Osteoblast (primary cell): ENCODE results near the gene TFIP11. TPM values are rescaled to one million over a fixed set of nuclear protein-coding genes. Genes with fewer than 3 reads are reported as not detected.

Experiments used
- DNase-seq: peaks from one replicate; pipeline ENCODE4 v3.0.0; 2011; ENCODE audit warnings: low spot score, mixed read lengths; ENCODE audit not compliant: insufficient read length; ENCODE audit errors: missing footprints
- H2AFZ ChIP-seq: 2 replicates; pipeline ENCODE4 v1.6.0; 2011; ENCODE audit warnings: mild to moderate bottlenecking, low read length
- H3K27ac ChIP-seq: 2 replicates; pipeline ENCODE4 v1.5.1; 2011; ENCODE audit warnings: mild to moderate bottlenecking, low read depth, low read length, moderate library complexity
- H3K27me3 ChIP-seq: 2 replicates; pipeline ENCODE4 v1.6.0; 2012; ENCODE audit warnings: mild to moderate bottlenecking, control low read depth, inconsistent platforms, low read length, moderate library complexity; ENCODE audit not compliant: insufficient read depth
- H3K36me3 ChIP-seq: 2 replicates; pipeline ENCODE4 v1.5.1; 2011; ENCODE audit warnings: mild to moderate bottlenecking, low read length, control low read depth, moderate library complexity; ENCODE audit not compliant: insufficient read depth
- H3K4me1 ChIP-seq: 2 replicates; pipeline ENCODE4 v1.5.1; 2011; ENCODE audit warnings: mild to moderate bottlenecking, low read length, control low read depth, moderate library complexity; ENCODE audit not compliant: insufficient read depth
- H3K4me2 ChIP-seq: 2 replicates; pipeline ENCODE4 v1.6.0; 2011; ENCODE audit warnings: mild to moderate bottlenecking, low read length; ENCODE audit not compliant: insufficient read depth
- H3K4me3 ChIP-seq: fragments of 200-600 bp; sonication (generic); 3 replicates; pipeline ENCODE4 v1.5.1; 2012; ENCODE audit warnings: mild to moderate bottlenecking, low read length, inconsistent platforms; ENCODE audit not compliant: insufficient read depth
- H3K79me2 ChIP-seq: 2 replicates; pipeline ENCODE4 v1.6.0; 2012; ENCODE audit warnings: mild to moderate bottlenecking, low read length, control low read depth, inconsistent platforms; ENCODE audit not compliant: insufficient read depth
- H3K9me3 ChIP-seq: 2 replicates; pipeline ENCODE4 v1.5.1; 2011; ENCODE audit warnings: low read depth, low read length, control low read depth
- H4K20me1 ChIP-seq: 2 replicates; pipeline ENCODE4 v1.6.0; 2012; ENCODE audit warnings: mild to moderate bottlenecking, low read length, control low read depth; ENCODE audit not compliant: insufficient read depth
- total RNA-seq: library from RNA; depleted of rRNA; stranded (reverse); fragments of >200 nt; gene quantifications from 2 replicates; pipeline ENCODE4 v1.2.3, GENCODE V29; 2012
- TF ChIP-seq, protein P1 (sequence below): IDR thresholded peaks from 2 replicates; pipeline ENCODE4 v1.5.1; 2011; ENCODE audit warnings: mild to moderate bottlenecking, low read depth, low read length, moderate library complexity; ENCODE audit errors: extremely low read depth

TFIP11 gene
- total RNA-seq, 1 donor, result 34.7 TPM

DNA sequence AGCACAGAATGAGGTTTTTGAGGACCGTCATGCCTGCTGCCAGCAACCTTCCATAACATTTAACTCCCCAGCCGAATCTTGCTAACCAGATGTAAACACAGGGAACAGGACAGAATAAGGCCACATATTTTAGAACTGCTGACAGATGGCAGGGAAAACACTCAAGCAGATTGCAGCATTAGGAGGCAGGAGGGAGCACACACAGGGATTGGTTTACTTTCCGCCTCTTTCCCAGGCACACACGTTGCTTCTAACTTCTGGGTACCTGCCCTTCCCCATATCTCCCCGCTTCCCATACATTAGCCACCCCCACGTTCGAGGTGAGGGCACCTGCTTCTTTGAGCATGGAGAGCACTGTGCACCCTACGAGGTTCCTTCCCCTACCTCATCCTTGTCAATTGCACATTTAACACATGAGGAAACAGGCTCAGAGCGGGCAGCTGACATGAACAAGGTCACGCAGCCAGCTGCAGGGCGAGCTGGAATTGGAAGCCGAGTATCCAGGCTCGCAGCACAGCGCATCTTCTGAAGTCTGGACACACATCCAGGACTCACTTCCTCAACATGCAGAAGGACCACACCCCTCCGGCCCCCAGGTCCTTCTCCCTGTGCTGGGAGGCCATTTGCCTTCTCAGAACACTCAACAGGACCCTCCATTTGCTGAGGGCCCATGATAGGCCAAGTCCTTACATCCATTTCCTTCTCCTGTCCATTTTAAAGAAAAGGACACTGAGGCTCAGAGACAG is 64.5 kb downstream of the TFIP11 start:
- TF ChIP-seq, protein P1, sequence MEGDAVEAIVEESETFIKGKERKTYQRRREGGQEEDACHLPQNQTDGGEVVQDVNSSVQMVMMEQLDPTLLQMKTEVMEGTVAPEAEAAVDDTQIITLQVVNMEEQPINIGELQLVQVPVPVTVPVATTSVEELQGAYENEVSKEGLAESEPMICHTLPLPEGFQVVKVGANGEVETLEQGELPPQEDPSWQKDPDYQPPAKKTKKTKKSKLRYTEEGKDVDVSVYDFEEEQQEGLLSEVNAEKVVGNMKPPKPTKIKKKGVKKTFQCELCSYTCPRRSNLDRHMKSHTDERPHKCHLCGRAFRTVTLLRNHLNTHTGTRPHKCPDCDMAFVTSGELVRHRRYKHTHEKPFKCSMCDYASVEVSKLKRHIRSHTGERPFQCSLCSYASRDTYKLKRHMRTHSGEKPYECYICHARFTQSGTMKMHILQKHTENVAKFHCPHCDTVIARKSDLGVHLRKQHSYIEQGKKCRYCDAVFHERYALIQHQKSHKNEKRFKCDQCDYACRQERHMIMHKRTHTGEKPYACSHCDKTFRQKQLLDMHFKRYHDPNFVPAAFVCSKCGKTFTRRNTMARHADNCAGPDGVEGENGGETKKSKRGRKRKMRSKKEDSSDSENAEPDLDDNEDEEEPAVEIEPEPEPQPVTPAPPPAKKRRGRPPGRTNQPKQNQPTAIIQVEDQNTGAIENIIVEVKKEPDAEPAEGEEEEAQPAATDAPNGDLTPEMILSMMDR, result no peak
- no peak for DNase-seq
- H3K36me3 ChIP-seq, result peaks cover 14% of the 10 kb centered on the region

DNA sequence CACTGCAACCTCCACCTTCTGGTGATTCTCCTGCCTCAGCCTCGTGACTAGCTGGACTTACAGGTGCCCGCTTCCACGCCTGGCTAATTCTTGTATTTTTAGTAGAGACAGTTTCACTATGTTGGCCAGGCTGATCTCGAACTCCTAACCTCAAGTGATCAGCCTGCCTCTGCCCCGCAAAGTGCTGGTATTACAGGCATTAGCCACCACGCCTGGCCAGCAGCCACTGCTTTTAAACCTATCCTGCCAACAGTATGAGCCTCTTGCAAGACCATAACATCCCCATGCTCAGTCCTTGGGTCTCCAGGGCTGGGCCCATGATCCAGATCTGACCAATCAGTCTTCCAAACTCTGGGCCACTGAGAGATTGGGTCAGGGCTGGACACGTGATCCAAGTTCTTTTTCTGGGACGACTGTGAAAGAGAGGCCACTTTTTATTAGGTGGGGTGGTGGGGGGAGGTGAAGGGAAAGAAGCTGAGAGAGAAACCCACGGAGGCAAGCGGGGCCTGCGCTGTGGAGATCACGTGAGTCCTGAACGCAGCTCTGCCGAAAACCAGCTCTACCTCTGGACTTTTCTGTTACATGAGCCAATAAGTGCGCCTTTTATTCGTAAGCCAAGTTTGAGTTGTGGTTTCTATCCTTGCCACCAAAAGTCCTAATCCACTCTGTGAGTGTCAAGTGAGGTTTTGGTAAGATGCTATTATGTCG is 65.3 kb downstream of the TFIP11 start:
- Histone ChIP-seq H4K20me1 (no peaks in the 10 kb centered on the region), H3K4me1 (no peaks in the 10 kb centered on the region), H3K4me2 (peak overlapping the region; percentile 72), H3K79me2 (no peaks in the 10 kb centered on the region), H3K9me3 (no peaks in the 10 kb centered on the region), H2AFZ (peak overlapping the region; percentile 63), H3K27ac (no peak overlapping the region), H3K27me3 (no peaks in the 10 kb centered on the region), H3K4me3 (peak overlapping the region; percentile 56), H3K36me3 (peaks cover 6% of the 10 kb centered on the region)
- TF ChIP-seq, protein P1, result no peak
- DNase-seq, result no peak

More for the DNA sequence above, 64.5 kb downstream of the TFIP11 start:
- Histone ChIP-seq H3K27ac (no peak overlapping the region), H3K27me3 (no peaks in the 10 kb centered on the region), H3K9me3 (no peaks in the 10 kb centered on the region), H3K79me2 (no peaks in the 10 kb centered on the region), H2AFZ (peak overlapping the region; percentile 63), H3K4me3 (peak overlapping the region; percentile 56), H3K4me1 (no peaks in the 10 kb centered on the region), H4K20me1 (no peaks in the 10 kb centered on the region), H3K4me2 (peak overlapping the region; percentile 72)

DNA sequence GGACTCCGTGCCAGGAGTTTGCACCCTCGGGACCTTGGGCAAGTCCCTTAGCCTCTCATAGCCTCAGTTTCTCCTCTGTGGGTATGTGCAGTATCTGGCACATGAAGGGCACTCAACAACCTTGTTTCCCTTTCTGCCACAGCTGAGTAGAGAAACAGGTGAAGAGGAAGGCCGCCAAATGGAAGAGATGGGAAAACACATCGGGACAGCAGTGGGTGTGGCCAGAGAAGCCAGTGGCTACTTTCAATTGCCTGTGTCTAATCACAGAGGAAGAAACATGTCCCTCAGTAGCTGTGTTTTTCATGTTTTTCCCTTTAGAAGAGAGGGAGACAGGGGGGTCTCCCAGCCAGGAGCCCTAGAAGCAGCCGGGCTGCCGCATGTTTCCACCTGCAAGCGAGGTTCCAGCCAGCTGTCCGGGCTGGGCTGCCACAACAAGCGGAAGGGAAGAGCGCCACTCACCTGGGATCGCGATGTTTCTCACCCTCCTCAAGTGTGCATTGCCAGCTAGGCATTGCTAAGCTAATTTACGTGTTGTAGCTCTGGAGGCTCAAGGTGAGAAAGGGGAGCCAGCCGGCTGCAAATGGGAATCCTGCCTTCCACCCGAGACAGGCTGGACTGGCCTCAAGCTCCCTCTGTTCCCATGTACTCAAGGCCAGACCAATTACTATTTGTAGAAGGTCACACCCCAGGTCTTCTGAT is 66.5 kb downstream of the TFIP11 start:
- H3K4me2 ChIP-seq, result no peak overlapping the region
- no peaks in the 10 kb centered on the region for H3K4me1 ChIP-seq
- H2AFZ ChIP-seq, result no peak overlapping the region
- H3K27me3 ChIP-seq, result no peaks in the 10 kb centered on the region
- no peak for DNase-seq
- H3K9me3 ChIP-seq, result no peaks in the 10 kb centered on the region
- H4K20me1 ChIP-seq, result no peaks in the 10 kb centered on the region
- no peak overlapping the region for H3K4me3 ChIP-seq
- no peak overlapping the region for H3K27ac ChIP-seq
- no peaks in the 10 kb centered on the region for H3K36me3 ChIP-seq
- TF ChIP-seq, protein P1, result no peak
- H3K79me2 ChIP-seq, result no peaks in the 10 kb centered on the region

DNA sequence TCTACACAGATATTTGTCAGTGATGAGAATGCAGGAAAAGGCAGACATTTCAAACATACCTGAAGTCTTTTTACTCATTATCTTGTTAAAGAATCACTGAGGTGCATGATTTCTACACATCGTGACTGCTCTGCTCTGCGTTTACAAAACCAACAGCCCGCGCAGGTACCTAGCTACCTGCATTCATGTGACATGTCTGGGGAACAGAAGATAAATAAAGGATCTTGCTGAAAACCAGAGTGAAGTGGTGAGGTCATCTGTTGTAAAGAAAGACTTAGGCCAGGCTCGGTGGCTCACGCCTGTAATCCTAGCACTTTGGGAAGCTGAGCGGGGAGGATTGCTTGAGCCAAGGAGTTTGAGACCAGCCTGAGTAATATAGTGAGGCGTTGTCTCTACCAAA is 67.5 kb downstream of the TFIP11 start:
- Histone ChIP-seq H3K27ac (no peak overlapping the region), H4K20me1 (no peaks in the 10 kb centered on the region), H3K4me3 (no peak overlapping the region), H3K9me3 (no peaks in the 10 kb centered on the region), H2AFZ (no peak overlapping the region), H3K4me1 (no peaks in the 10 kb centered on the region), H3K27me3 (no peaks in the 10 kb centered on the region), H3K79me2 (no peaks in the 10 kb centered on the region), H3K36me3 (no peaks in the 10 kb centered on the region), H3K4me2 (no peak overlapping the region)
- DNase-seq, result no peak
- TF ChIP-seq, protein P1, result no peak
